CD4-positive, alpha-beta T cell treated with Interleukin-15 for 1 hour (primary cell): ENCODE measurements around the gene C2CD2.
"Not testable (repeated sequence)": the region's sequence is repeated elsewhere in the genome, so short reads cannot be mapped to it uniquely, and the experiment has no call there.

Source experiments
- DNase-seq: peaks from one replicate; pipeline ENCODE4 v3.0.0-alpha.2; 2020

C2CD2 gene

GRCh38 chr21:41956926-41957729, 3.3 kb upstream of the C2CD2 start:
- no peak for DNase-seq

- no peak for DNase-seq
Observed at GRCh38 chr21:41955516-41955915, 1.7 kb upstream of the C2CD2 start.

- no peak for DNase-seq
Observed at GRCh38 chr21:41954654-41955499, 1.1 kb upstream of the C2CD2 start.

- no peak for DNase-seq
Observed at GRCh38 chr21:41953249-41953830, 478 bp downstream of the C2CD2 start.

GRCh38 chr21:41952568-41953248, 1.1 kb downstream of the C2CD2 start:
- no peak for DNase-seq

- no peak for DNase-seq
Observed at GRCh38 chr21:41951876-41952567, 1.8 kb downstream of the C2CD2 start.

- no peak for DNase-seq
Observed at GRCh38 chr21:41950941-41951351, 2.9 kb downstream of the C2CD2 start.

GRCh38 chr21:41949631-41950030, 4.2 kb downstream of the C2CD2 start:
- DNase-seq: not testable (repeated sequence)

GRCh38 chr21:41948901-41949300, 4.9 kb downstream of the C2CD2 start:
- DNase-seq: no peak

- DNase-seq: no peak
Observed at GRCh38 chr21:41948078-41948895, 5.5 kb downstream of the C2CD2 start.

- no peak for DNase-seq
Observed at GRCh38 chr21:41945982-41946381, 7.8 kb downstream of the C2CD2 start.

- DNase-seq: no peak
Observed at GRCh38 chr21:41943851-41944250, 10.0 kb downstream of the C2CD2 start.

- no peak for DNase-seq
Observed at GRCh38 chr21:41942457-41942856, 11.4 kb downstream of the C2CD2 start.

GRCh38 chr21:41941941-41942340, 11.9 kb downstream of the C2CD2 start:
- no peak for DNase-seq

GRCh38 chr21:41940431-41940830, 13.4 kb downstream of the C2CD2 start:
- DNase-seq: no peak

- DNase-seq: no peak
Observed at GRCh38 chr21:41939391-41939790, 14.4 kb downstream of the C2CD2 start.

GRCh38 chr21:41933313-41934079, 20.3 kb downstream of the C2CD2 start:
- DNase-seq: no peak

GRCh38 chr21:41932576-41933312, 21.1 kb downstream of the C2CD2 start:
- DNase-seq: no peak

GRCh38 chr21:41932191-41932575, 21.6 kb downstream of the C2CD2 start:
- DNase-seq: no peak

- DNase-seq: no peak
Observed at GRCh38 chr21:41931041-41931451, 22.8 kb downstream of the C2CD2 start.
